Measurements from ENCODE around the gene DNAJC25. TPM values are rescaled to one million over a fixed set of nuclear protein-coding genes. Genes with fewer than 3 reads are reported as not detected.
A peak's percentile ranks its signal among the peaks of the same experiment; 100 is the strongest.

Gene DNAJC25
- 6.0 TPM for total RNA-seq (2021; ENCODE audit: unreplicated experiment)
- 2.8 TPM for polyA plus RNA-seq (2012; ENCODE audit: insufficient read length)
- Bru-seq, nascent RNA: percentile 78 among the genes with signal in this experiment
- percentile 76 among the genes with signal in this experiment for BruChase-seq, experiment 1, labeled RNA remaining after a 2-hour chase
- BruChase-seq, experiment 2, labeled RNA remaining after a 6-hour chase: percentile 89 among the genes with signal in this experiment
- long read RNA-seq, partial matches to known transcripts: 0 of 10 reads
- long read RNA-seq, other reads (novel, unspliced or antisense): 4 of 10 reads

DNA sequence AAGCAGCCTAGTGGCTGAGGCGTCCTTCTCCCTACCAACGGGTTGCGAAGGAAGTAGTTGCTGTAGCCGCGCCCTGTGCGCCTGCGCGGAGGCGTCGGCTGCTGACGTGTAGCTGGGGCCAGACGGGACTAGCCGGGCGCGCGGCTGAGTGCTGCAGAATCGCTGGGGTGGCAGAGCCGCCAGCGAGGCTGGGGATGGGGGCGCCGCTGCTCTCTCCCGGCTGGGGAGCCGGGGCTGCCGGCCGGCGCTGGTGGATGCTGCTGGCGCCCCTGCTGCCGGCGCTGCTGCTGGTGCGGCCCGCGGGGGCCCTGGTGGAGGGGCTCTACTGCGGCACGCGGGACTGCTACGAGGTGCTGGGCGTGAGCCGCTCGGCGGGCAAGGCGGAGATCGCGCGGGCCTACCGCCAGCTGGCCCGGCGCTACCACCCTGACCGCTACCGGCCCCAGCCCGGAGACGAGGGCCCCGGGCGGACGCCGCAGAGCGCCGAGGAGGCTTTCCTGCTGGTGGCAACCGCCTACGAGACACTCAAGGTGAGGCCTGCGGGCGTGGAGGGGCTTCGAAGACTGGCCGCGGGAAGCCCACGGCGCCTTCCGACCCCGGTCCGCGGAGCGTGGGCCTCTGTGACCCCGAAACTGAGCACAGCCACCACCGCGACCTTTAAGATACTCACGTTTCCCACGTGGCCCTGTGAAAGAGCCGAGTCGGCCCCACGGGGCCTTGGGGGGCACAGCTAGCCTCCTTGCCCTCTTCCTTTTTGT lies at the start of gene DNAJC25:
TSS of gene DNAJC25 (plus strand) at position 121 of the 758 bp plus-strand sequence. CDS start at position 195, 74 bp downstream.
- ATAC-seq (peak; percentile 100), DNase-seq (ENCODE audit: low read depth, low spot score) (no peak)
- in situ Hi-C loops (cut with HindIII; ENCODE audit: low pct_unique_long_range_greater_than_20kb, low sequenced_read_pairs) (no loop called here), intact Hi-C loops (cut with micrococcal nuclease; ENCODE audit: unreplicated experiment) (no loop called here)
- H3K4me1 ChIP-seq (ENCODE audit: control insufficient read depth, insufficient read depth, low read length): peaks cover 9% of the 10 kb centered on the region
- ChIA-PET CTCF (interaction anchor here (0.6 to 1.1 kb wide), 2 partner anchors 10 to 32 kb away, joined by 3 to 5 read pairs; partner anchors contain the start of gene PTGR1), POLR2A (no interaction called here)
- H3K9me3 ChIP-seq (ENCODE audit: control insufficient read depth, insufficient read depth, low read depth, low read length): no peaks in the 10 kb centered on the region
- H3K27ac ChIP-seq (ENCODE audit: low read length): peak within 1 kb of the TSS; percentile 85
- H3K4me3 ChIP-seq (ENCODE audit: low read depth in 2 of 2, low read length in 2 of 2): peak within 1 kb of the TSS; percentile 77 to 86
- no TSS peak for BruUV-seq (replicated peaks)
- TF ChIP-seq SIN3A (IDR thresholded peaks at IDR 0.05; ENCODE audit: borderline replicate concordance, insufficient read depth, low read depth, low read length) (peak; percentile 67; the same call in 1 of the 2 replicates), POLR2AphosphoS5 (IDR thresholded peaks at IDR 0.05; ENCODE audit: low read depth, low read length) (peak; percentile 89), TCF7L2 (IDR thresholded peaks at IDR 0.05; ENCODE audit: low read depth, low read length) (no peak; the same call in 1 of the 2 replicates)
- TF ChIP-seq, protein P1, sequence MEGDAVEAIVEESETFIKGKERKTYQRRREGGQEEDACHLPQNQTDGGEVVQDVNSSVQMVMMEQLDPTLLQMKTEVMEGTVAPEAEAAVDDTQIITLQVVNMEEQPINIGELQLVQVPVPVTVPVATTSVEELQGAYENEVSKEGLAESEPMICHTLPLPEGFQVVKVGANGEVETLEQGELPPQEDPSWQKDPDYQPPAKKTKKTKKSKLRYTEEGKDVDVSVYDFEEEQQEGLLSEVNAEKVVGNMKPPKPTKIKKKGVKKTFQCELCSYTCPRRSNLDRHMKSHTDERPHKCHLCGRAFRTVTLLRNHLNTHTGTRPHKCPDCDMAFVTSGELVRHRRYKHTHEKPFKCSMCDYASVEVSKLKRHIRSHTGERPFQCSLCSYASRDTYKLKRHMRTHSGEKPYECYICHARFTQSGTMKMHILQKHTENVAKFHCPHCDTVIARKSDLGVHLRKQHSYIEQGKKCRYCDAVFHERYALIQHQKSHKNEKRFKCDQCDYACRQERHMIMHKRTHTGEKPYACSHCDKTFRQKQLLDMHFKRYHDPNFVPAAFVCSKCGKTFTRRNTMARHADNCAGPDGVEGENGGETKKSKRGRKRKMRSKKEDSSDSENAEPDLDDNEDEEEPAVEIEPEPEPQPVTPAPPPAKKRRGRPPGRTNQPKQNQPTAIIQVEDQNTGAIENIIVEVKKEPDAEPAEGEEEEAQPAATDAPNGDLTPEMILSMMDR (IDR thresholded peaks at IDR 0.05): no peak
- TF ChIP-seq, protein P2, sequence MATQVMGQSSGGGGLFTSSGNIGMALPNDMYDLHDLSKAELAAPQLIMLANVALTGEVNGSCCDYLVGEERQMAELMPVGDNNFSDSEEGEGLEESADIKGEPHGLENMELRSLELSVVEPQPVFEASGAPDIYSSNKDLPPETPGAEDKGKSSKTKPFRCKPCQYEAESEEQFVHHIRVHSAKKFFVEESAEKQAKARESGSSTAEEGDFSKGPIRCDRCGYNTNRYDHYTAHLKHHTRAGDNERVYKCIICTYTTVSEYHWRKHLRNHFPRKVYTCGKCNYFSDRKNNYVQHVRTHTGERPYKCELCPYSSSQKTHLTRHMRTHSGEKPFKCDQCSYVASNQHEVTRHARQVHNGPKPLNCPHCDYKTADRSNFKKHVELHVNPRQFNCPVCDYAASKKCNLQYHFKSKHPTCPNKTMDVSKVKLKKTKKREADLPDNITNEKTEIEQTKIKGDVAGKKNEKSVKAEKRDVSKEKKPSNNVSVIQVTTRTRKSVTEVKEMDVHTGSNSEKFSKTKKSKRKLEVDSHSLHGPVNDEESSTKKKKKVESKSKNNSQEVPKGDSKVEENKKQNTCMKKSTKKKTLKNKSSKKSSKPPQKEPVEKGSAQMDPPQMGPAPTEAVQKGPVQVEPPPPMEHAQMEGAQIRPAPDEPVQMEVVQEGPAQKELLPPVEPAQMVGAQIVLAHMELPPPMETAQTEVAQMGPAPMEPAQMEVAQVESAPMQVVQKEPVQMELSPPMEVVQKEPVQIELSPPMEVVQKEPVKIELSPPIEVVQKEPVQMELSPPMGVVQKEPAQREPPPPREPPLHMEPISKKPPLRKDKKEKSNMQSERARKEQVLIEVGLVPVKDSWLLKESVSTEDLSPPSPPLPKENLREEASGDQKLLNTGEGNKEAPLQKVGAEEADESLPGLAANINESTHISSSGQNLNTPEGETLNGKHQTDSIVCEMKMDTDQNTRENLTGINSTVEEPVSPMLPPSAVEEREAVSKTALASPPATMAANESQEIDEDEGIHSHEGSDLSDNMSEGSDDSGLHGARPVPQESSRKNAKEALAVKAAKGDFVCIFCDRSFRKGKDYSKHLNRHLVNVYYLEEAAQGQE (IDR thresholded peaks at IDR 0.05; ENCODE audit: insufficient read depth in 1 of 2, low read depth in 2 of 2, low read length in 1 of 2): peak in 1 of 2 experiments; percentile 65; a peak in 1 of 4 replicates
- peaks cover 4% of the 10 kb centered on the region; the same call in 1 of the 2 replicates for H3K36me3 ChIP-seq (ENCODE audit: control insufficient read depth, insufficient read depth, low read length)
- no peaks in the 10 kb centered on the region for H3K27me3 ChIP-seq (ENCODE audit: control insufficient read depth, insufficient read depth, low read length)

DNA sequence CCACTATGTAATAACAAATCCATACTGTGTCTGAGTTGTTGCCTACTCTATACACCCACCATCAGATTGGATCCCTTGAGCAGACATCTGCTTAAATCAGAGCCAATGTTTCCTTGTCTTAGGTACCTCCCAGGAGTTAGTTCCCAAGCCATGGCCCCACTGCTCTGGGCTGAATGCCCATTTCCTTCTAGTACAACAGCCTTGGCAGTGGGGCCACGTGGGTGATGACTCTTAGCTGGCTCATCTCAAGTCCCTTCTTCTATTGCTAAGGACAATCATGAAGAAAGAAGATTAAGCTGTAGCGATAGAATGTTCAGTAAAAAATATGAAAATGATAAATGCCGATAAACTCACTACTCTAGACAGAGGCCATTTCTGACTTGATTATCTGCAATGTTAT lies 48.2 kb upstream of the DNAJC25 start:
- TF ChIP-seq POLR2AphosphoS5 (IDR thresholded peaks at IDR 0.05; ENCODE audit: low read depth, low read length): no peak
- TF ChIP-seq, protein P2 (IDR thresholded peaks at IDR 0.05; ENCODE audit: insufficient read depth in 1 of 2, low read depth in 2 of 2, low read length in 1 of 2): no peak
- no peak for TF ChIP-seq TCF7L2 (IDR thresholded peaks at IDR 0.05; ENCODE audit: low read depth, low read length)
- TF ChIP-seq, protein P1 (IDR thresholded peaks at IDR 0.05): no peak
- TF ChIP-seq SIN3A (IDR thresholded peaks at IDR 0.05; ENCODE audit: borderline replicate concordance, insufficient read depth, low read depth, low read length): no peak
- BruUV-seq (replicated peaks): no TSS peak
- in situ Hi-C loops (cut with HindIII; ENCODE audit: low pct_unique_long_range_greater_than_20kb, low sequenced_read_pairs): no loop called here
- CTCF ChIA-PET: no interaction called here
- no peak overlapping the region for H3K27ac ChIP-seq (ENCODE audit: low read length)
- H3K9me3 ChIP-seq (ENCODE audit: control insufficient read depth, insufficient read depth, low read depth, low read length): no peaks in the 10 kb centered on the region
- no peak for ATAC-seq
- H3K36me3 ChIP-seq (ENCODE audit: control insufficient read depth, insufficient read depth, low read length): peaks cover 18% of the 10 kb centered on the region
- H3K27me3 ChIP-seq (ENCODE audit: control insufficient read depth, insufficient read depth, low read length): no peaks in the 10 kb centered on the region
- intact Hi-C loops (cut with micrococcal nuclease; ENCODE audit: unreplicated experiment): no loop called here
- H3K4me1 ChIP-seq (ENCODE audit: control insufficient read depth, insufficient read depth, low read length): no peaks in the 10 kb centered on the region
- POLR2A ChIA-PET: no interaction called here
- H3K4me3 ChIP-seq (ENCODE audit: low read depth in 2 of 2, low read length in 2 of 2): no peak overlapping the region
- DNase-seq (ENCODE audit: low read depth, low spot score): no peak
